ENCODE measurements around the gene TUBB3.
"Not testable (repeated sequence)": the region's sequence is repeated elsewhere in the genome, so short reads cannot be mapped to it uniquely, and the experiment has no call there.

Gene TUBB3

GRCh38 chr16:89965447-89966225 lies 42.5 kb downstream of the TUBB3 start:
- no peak for DNase-seq (ENCODE audit: low read depth, low spot score)

- DNase-seq (ENCODE audit: low read depth, low spot score): no peak
These were observed 43.6 kb downstream of the TUBB3 start for GRCh38 chr16:89966756-89967155.

DNA sequence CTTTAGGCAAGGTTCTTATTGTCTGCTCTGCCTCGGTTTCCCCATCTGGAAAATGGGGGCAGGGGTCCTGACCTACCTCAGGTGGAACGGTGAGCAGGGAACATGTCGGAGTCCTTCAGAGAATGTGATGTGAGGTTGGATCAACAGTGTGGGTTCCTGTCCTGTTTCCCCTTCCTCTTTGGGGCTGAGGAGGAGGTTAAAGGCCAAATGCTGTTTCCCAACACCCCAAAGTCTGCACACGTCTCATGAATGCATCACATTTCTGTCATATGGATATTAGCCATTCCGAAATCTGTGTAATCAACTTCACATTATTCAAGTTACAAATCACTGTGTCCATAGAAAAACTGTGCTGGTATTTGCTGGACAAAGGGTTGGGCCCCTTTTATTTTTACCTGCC lies 44.3 kb downstream of the TUBB3 start:
- not testable (repeated sequence) for DNase-seq (ENCODE audit: low read depth, low spot score)

- not testable (repeated sequence) for DNase-seq (ENCODE audit: low read depth, low spot score)
These were observed 44.9 kb downstream of the TUBB3 start for GRCh38 chr16:89968074-89968473.

DNA sequence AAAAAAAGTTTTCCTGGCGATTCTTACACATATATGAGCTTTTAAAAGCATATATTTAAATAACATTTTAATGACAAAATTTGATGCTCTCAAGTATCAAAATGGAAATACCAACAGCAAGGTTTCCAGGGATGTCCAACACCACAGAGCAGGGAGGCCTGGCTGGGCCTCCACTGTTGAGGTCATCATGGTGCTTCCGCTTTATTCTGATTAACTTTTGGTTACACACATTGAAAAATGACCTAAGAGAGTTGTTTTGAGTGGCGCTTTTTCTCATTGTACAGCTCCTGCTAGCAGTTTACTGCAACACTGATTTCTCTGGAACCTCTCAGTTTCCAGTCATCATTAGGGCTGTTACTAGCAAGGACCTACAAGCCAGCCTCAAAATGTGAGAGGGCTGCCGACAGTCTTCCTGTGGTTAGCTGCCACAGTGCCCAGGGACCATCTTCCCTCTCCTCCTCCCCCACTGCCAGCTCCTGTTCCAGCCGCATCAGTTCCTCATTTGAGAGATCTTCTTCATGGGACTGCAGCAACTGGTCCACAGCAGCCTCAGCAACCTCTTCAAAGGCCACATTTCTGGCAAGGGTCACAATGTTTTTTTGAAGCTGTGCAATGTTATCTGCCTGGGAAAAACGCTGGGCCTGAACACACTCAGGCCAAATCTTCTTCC lies 46.7 kb downstream of the TUBB3 start:
- DNase-seq (ENCODE audit: low read depth, low spot score): no peak

- no peak for DNase-seq (ENCODE audit: low read depth, low spot score)
These were observed 48.5 kb downstream of the TUBB3 start for GRCh38 chr16:89971495-89972243.

GRCh38 chr16:89972244-89973234 lies 49.4 kb downstream of the TUBB3 start:
- DNase-seq (ENCODE audit: low read depth, low spot score): peak; percentile 77

- DNase-seq (ENCODE audit: low read depth, low spot score): no peak
These were observed 50.1 kb downstream of the TUBB3 start for GRCh38 chr16:89973235-89973634.

DNA sequence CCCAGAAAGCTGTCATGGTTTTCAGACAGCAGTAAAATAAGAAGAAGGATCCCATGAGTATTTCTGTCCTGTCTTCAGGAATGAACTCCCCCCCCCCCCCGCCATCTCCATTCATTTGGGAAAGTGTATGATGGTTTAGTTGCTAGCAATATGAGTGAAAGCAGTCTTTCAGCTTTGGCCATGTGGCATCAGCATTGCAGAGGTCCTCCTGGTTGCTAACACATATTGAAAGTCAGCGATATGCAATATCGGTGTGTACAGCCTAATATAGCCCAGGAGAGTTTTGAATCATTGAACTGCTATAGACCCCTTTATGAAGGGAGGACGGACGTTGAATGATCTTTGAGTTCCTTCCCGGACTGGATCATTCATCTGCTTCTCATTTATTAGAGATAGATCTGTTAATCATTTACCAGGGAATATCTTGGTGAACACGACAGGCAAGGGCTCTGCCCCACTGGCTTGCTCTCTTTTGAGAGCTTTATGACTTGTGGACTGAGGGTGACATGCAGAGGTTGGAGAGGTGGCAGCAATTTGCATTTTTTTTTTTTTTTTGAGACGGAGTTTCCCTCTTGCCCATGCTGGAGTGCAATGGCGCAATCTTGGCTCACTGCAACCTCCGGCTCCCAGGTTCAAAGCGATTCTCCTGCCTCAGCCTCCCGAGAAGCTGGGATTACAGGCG lies 50.7 kb downstream of the TUBB3 start:
- no peak for DNase-seq (ENCODE audit: low read depth, low spot score)

DNA sequence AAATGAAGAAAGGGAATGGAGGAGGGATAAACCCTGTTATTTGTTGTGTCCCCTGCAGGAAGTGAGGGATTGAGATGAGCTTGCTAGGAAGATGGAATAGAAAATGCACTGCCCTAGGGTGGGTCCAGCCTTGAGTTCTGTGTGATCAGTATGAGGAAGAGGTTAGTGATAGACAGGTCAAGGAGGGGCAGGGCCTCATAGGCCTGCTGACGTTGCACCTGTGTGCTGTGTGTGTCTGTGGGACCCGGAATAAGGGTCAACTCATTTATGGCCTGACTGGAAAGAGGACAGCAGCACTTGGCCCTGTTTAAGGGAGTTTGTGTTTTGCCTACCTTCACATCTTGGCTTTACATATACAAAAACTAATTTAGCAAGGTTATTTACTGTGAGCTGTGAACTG lies 51.7 kb downstream of the TUBB3 start:
- DNase-seq (ENCODE audit: low read depth, low spot score): no peak

DNA sequence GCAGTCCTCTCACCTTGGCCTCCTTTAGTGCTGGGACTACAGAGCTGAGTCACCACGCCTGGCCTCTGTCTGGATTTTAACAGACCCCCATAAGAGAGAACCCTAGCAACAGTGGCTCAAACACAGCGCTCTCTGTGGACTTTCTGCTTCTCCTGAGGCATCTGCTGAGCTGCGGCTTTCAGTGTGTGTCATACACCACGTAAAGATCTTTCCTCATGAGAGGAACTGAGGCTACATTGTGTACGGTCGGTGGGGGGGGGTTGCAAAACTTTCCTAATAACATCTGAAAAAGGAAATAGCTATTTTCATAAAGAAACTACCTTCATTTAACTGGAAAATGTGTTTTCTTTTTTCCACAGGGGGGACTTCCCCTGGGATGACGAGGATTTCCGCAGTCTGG lies 58.3 kb downstream of the TUBB3 start:
- no peak for DNase-seq (ENCODE audit: low read depth, low spot score)

GRCh38 chr16:89982318-89982717 lies 59.2 kb downstream of the TUBB3 start:
- DNase-seq (ENCODE audit: low read depth, low spot score): no peak

DNA sequence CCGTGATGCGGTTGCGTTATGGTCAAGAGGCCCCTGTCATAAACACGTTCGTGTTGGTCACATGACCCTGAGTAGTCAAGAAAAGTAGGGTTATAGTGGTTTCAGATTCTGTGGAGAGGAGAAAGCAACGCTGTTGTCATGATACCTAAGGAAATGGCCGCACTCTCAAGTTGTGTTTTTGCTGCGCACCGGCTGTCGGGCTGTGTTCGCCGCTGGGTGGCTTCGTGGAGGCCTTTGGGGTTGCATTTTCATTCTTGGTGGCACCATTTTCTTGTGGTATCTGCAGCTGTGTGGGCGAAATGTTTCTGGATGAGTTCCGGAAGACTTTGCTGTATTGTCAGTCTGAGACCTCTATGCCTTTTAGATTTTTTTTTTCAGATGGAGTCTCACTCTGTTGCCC lies 60.4 kb downstream of the TUBB3 start:
- DNase-seq (ENCODE audit: low read depth, low spot score): no peak

GRCh38 chr16:89984216-89984615 lies 61.1 kb downstream of the TUBB3 start:
- no peak for DNase-seq (ENCODE audit: low read depth, low spot score)

- no peak for DNase-seq (ENCODE audit: low read depth, low spot score)
These were observed 62.1 kb downstream of the TUBB3 start for GRCh38 chr16:89985219-89985618.
